ENCODE data around the gene SIGLECL1. TPM values are rescaled to one million over a fixed set of nuclear protein-coding genes. Genes with fewer than 3 reads are reported as not detected.
"Not testable (repeated sequence)": the region's sequence is repeated elsewhere in the genome, so short reads cannot be mapped to it uniquely, and the experiment has no call there.

Gene SIGLECL1
- total RNA-seq, 4 donors from 2014 or later: 0.55 TPM; not detected in 3

- intact Hi-C loops (cut with DNase I; ENCODE audit: low total_unique reads): no loop called here
- TF ChIP-seq CTCF (IDR thresholded peaks at IDR 0.05) (no peak), POLR2A (IDR thresholded peaks at IDR 0.05) (no peak)
- no peak for DNase-seq
- Histone ChIP-seq H3K27me3 (no peaks in the 10 kb centered on the region), H3K36me3 (no peaks in the 10 kb centered on the region), H3K4me3 (no peak overlapping the region), H3K27ac (no peak overlapping the region), H3K9me3 (no peaks in the 10 kb centered on the region), H3K4me1 (no peaks in the 10 kb centered on the region)
Observed at GRCh38 chr19:51224163-51224641, 26.7 kb upstream of the SIGLECL1 start.

GRCh38 chr19:51224898-51225393, 25.9 kb upstream of the SIGLECL1 start, which contains the start of gene CD33:
Gene CD33, plus strand, starts transcription at chr19:51225080. Its CDS starts 39 bp downstream, at chr19:51225119.
- H3K4me3 ChIP-seq; DNase-seq; intact Hi-C loops (cut with DNase I; ENCODE audit: low total_unique reads); H3K27me3 ChIP-seq; H3K9me3 ChIP-seq; H3K36me3 ChIP-seq; H3K4me1 ChIP-seq; H3K27ac ChIP-seq: not testable (repeated sequence)

- Histone ChIP-seq H3K4me1 (no peaks in the 10 kb centered on the region), H3K27ac (no peak overlapping the region), H3K4me3 (no peak overlapping the region), H3K9me3 (no peaks in the 10 kb centered on the region), H3K27me3 (no peaks in the 10 kb centered on the region), H3K36me3 (no peaks in the 10 kb centered on the region)
- TF ChIP-seq CTCF (IDR thresholded peaks at IDR 0.05) (no peak), POLR2A (IDR thresholded peaks at IDR 0.05) (no peak)
- DNase-seq: no peak
- intact Hi-C loops (cut with DNase I; ENCODE audit: low total_unique reads): no loop called here
Observed at GRCh38 chr19:51226067-51226466, 24.8 kb upstream of the SIGLECL1 start.

GRCh38 chr19:51227326-51227725, 23.6 kb upstream of the SIGLECL1 start:
- Histone ChIP-seq H3K27ac (no peak overlapping the region), H3K9me3 (no peaks in the 10 kb centered on the region), H3K4me1 (no peaks in the 10 kb centered on the region), H3K27me3 (no peaks in the 10 kb centered on the region), H3K4me3 (no peak overlapping the region), H3K36me3 (no peaks in the 10 kb centered on the region)
- DNase-seq: no peak
- intact Hi-C loops (cut with DNase I; ENCODE audit: low total_unique reads): no loop called here
- TF ChIP-seq POLR2A (IDR thresholded peaks at IDR 0.05): no peak
- TF ChIP-seq CTCF (IDR thresholded peaks at IDR 0.05): no peak

- DNase-seq: no peak
- intact Hi-C loops (cut with DNase I; ENCODE audit: low total_unique reads): no loop called here
- no peaks in the 10 kb centered on the region for H3K9me3 ChIP-seq
- H3K4me1 ChIP-seq: no peaks in the 10 kb centered on the region
- no peak overlapping the region for H3K27ac ChIP-seq
- no peaks in the 10 kb centered on the region for H3K36me3 ChIP-seq
- no peaks in the 10 kb centered on the region for H3K27me3 ChIP-seq
- H3K4me3 ChIP-seq: no peak overlapping the region
- TF ChIP-seq CTCF (IDR thresholded peaks at IDR 0.05) (no peak), POLR2A (IDR thresholded peaks at IDR 0.05) (no peak)
Observed at GRCh38 chr19:51227966-51228365, 22.9 kb upstream of the SIGLECL1 start.

- no peaks in the 10 kb centered on the region for H3K9me3 ChIP-seq
- H3K36me3 ChIP-seq: no peaks in the 10 kb centered on the region
- no peaks in the 10 kb centered on the region for H3K4me1 ChIP-seq
- no peaks in the 10 kb centered on the region for H3K27me3 ChIP-seq
- no peak for DNase-seq
- no peak for TF ChIP-seq CTCF (IDR thresholded peaks at IDR 0.05)
- TF ChIP-seq POLR2A (IDR thresholded peaks at IDR 0.05): no peak
- H3K4me3 ChIP-seq: no peak overlapping the region
- intact Hi-C loops (cut with DNase I; ENCODE audit: low total_unique reads): no loop called here
- H3K27ac ChIP-seq: no peak overlapping the region
Observed at GRCh38 chr19:51240866-51241265, 10.0 kb upstream of the SIGLECL1 start.

All from uterus (tissue), 4 donors.